Measurements from ENCODE around the gene FOXF2. TPM values are rescaled to one million over a fixed set of nuclear protein-coding genes. Genes with fewer than 3 reads are reported as not detected.

The FOXF2 gene
- total RNA-seq, 1 donor from 2014 or later: 0.30 TPM

DNA sequence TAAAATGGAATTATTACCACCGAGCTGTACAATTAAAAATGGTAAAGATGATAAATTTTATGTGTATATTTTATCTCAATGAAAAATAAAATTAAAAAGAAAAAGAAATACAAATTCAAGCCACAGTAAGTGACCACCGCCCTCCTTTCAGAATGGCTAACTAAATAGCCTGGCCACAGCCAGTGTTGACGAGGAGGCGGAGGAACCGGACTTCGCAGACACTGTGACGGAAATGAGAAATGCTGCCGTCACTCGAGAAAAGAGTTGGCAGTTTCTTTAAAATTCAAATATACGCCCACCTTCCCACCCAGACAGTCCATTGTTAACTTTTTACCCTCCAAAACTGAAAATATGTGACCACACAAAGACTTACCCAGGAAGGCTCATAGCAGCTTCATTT, 50.0 kb downstream of the FOXF2 start:
- Histone ChIP-seq H3K27me3 (ENCODE audit: low read depth) (peaks cover 81% of the 10 kb centered on the region), H3K4me3 (no peak overlapping the region), H3K36me3 (no peaks in the 10 kb centered on the region), H3K9me3 (replicated peaks) (no peaks in the 10 kb centered on the region), H3K27ac (replicated peaks) (no peak overlapping the region), H3K4me1 (no peaks in the 10 kb centered on the region)
- intact Hi-C loops (cut with micrococcal nuclease): no loop called here
- no peak for DNase-seq
- TF ChIP-seq, protein P1, sequence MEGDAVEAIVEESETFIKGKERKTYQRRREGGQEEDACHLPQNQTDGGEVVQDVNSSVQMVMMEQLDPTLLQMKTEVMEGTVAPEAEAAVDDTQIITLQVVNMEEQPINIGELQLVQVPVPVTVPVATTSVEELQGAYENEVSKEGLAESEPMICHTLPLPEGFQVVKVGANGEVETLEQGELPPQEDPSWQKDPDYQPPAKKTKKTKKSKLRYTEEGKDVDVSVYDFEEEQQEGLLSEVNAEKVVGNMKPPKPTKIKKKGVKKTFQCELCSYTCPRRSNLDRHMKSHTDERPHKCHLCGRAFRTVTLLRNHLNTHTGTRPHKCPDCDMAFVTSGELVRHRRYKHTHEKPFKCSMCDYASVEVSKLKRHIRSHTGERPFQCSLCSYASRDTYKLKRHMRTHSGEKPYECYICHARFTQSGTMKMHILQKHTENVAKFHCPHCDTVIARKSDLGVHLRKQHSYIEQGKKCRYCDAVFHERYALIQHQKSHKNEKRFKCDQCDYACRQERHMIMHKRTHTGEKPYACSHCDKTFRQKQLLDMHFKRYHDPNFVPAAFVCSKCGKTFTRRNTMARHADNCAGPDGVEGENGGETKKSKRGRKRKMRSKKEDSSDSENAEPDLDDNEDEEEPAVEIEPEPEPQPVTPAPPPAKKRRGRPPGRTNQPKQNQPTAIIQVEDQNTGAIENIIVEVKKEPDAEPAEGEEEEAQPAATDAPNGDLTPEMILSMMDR (IDR thresholded peaks at IDR 0.05; ENCODE audit: borderline replicate concordance): no peak

DNA sequence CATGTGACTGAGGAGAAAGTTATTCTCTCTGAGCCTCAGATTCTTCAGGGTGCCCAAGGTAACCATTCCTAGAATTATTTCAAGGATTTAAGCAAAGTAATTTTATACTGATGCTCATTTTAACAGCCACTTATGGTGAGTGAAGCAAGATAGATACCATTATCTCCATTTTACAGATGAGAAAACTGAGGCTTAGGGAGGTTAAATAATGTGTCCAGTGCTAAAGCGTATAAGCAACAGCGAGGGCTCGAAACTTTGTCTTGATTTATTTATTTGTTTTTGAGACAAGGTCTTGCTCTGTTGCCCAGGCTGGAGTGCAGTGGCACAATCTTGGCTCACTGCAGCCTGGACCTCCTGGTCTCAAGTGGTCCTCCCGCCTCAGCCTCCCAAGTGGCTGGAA, 53.6 kb downstream of the FOXF2 start:
- Histone ChIP-seq H3K4me3 (no peak overlapping the region), H3K36me3 (no peaks in the 10 kb centered on the region), H3K4me1 (no peaks in the 10 kb centered on the region), H3K27ac (replicated peaks) (no peak overlapping the region), H3K27me3 (ENCODE audit: low read depth) (peaks cover 74% of the 10 kb centered on the region), H3K9me3 (replicated peaks) (no peaks in the 10 kb centered on the region)
- TF ChIP-seq, protein P1 (IDR thresholded peaks at IDR 0.05; ENCODE audit: borderline replicate concordance): no peak
- intact Hi-C loops (cut with micrococcal nuclease): no loop called here
- DNase-seq: no peak

Small RNA genes within 50 kb of the gene (microRNA-seq; reads per million reads assigned to microRNA genes)
- gene MIR6720: not detected

Other genes with a start within 250 kb of the FOXF2 start
- gene FOXQ1, start 77.5 kb upstream of the FOXF2 start, total RNA-seq: not detected
- gene FOXC1, start 220.3 kb downstream of the FOXF2 start, total RNA-seq: 7.1 TPM